ENCODE measurements around the gene NTSR1. TPM values are rescaled to one million over a fixed set of nuclear protein-coding genes. Genes with fewer than 3 reads are reported as not detected.

Gene NTSR1
- total RNA-seq, 2 experiments from 2014 or later = 0.55 to 0.56 TPM

DNA sequence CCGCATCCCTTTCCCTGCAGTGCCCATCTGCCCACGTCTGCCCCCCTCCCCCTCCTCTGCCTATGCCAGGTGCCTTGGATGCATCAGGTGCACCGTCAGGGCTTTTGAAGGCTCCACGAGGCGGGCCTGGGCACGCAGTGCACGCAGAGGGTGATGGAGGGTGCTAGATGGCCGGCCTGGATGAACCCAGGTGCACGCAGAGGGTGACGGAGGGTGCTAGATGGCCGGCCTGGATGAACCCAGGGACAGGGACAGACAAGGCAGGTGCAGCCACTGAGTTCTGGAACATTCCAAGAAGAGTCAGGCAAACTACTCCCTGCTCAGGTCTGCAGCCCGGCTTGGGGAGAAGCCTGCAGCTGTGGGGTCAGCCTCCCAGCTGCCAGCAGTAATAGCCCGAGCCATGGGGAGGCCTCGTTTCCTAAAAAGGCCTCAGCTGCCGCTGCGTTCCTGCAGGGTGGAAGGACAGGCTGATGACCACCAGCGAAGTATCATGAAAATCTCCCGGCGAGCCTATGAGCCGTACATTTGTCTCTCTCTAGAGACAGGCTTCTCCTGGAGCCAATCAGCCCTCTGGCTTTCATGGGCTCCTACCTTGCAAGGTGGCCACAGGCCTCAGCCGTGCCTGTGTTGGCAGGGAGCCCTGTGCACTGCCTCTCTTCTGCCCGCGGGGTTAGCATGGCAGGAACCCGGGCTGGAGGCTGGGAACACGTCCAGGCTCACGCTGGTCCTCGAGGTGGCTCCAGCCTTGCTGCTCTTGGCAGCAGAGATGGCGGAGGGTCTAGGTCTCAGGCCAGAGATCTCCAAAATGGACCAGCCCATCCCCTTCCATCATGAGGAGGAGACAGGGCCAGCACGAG, 29.6 kb downstream of the NTSR1 start:
- Mint-ChIP-seq H3K9me3 (no peaks in the 10 kb centered on the region), H3K4me3 (peak overlapping the region; percentile 20), H3K27me3 (no peaks in the 10 kb centered on the region), H3K27ac (peak overlapping the region; percentile 86), H3K36me3 (ENCODE audit: low read depth) (no peaks in the 10 kb centered on the region), H3K4me1 (ENCODE audit: low read depth) (peaks cover 46% of the 10 kb centered on the region)
- DNase-seq (no peak), ATAC-seq (ENCODE audit: poor library complexity) (no peak)
- intact Hi-C loops (cut with DNase I, micrococcal nuclease) = loop anchor here in 1 of 2 experiments (2.0 kb wide), 1 partner anchor 21 kb away; no protein-coding TSS in a partner anchor
- TF ChIP-seq, protein P1, sequence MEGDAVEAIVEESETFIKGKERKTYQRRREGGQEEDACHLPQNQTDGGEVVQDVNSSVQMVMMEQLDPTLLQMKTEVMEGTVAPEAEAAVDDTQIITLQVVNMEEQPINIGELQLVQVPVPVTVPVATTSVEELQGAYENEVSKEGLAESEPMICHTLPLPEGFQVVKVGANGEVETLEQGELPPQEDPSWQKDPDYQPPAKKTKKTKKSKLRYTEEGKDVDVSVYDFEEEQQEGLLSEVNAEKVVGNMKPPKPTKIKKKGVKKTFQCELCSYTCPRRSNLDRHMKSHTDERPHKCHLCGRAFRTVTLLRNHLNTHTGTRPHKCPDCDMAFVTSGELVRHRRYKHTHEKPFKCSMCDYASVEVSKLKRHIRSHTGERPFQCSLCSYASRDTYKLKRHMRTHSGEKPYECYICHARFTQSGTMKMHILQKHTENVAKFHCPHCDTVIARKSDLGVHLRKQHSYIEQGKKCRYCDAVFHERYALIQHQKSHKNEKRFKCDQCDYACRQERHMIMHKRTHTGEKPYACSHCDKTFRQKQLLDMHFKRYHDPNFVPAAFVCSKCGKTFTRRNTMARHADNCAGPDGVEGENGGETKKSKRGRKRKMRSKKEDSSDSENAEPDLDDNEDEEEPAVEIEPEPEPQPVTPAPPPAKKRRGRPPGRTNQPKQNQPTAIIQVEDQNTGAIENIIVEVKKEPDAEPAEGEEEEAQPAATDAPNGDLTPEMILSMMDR (IDR thresholded peaks at IDR 0.05) = no peak
- H3K4me3 ChIP-seq (ENCODE audit: low read length) = no peak overlapping the region
- ChIA-PET POLR2A (interaction anchor here (2.5 kb wide), 1 partner anchor 10 kb away, joined by 17 read pairs; no protein-coding TSS in a partner anchor), CTCF (interaction anchor here (3.0 kb wide), 1 partner anchor 53 kb away, joined by 11 read pairs; no protein-coding TSS in a partner anchor)
- H3K27ac ChIP-seq (ENCODE audit: low read depth in 1 of 2, low read length in 2 of 2) = no peak overlapping the region
- no peaks in the 10 kb centered on the region for H3K27me3 ChIP-seq (ENCODE audit: control insufficient read depth in 1 of 2, insufficient read depth in 2 of 2, low read length in 2 of 2)
- H3K9me3 ChIP-seq (ENCODE audit: control insufficient read depth in 1 of 2, insufficient read depth in 1 of 2, low read length in 2 of 2) = no peaks in the 10 kb centered on the region
- no peaks in the 10 kb centered on the region for H3K36me3 ChIP-seq (ENCODE audit: insufficient read depth, low read length)
- H3K4me1 ChIP-seq (ENCODE audit: insufficient read depth, low read length) = peaks cover 58% of the 10 kb centered on the region

DNA sequence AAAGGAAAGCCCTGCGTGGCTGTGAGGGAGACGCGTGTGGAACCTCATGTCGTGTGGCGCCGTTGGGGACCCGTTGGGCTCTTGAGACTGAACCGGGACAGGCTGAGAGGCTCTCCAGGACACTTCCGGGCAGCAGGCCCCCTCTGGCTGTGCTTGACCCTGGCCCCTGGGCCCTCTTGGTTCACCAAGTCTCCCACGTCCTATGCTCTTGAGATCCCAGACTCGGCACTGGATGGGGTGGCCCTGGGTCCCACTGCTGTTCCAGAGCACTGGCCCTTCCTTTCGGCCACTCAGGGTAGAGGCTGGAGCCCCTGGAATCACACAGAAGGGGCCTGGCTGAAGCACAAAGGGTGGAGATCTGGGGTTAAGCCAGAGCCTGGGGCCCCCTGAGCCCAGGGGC, 30.4 kb downstream of the NTSR1 start:
- H3K4me3 Mint-ChIP-seq = peak overlapping the region; percentile 81
- peak overlapping the region; percentile 55 for H3K4me3 ChIP-seq (ENCODE audit: low read length)
- ATAC-seq (ENCODE audit: poor library complexity) (no peak), DNase-seq (no peak)
- H3K27me3 Mint-ChIP-seq = no peaks in the 10 kb centered on the region
- CTCF ChIA-PET = interaction anchor here (1.2 to 3.0 kb wide), 2 partner anchors 53 to 97 kb away, joined by 3 to 11 read pairs; partner anchors contain the start of gene SLCO4A1
- POLR2A ChIA-PET = interaction anchor here (0.8 to 2.7 kb wide), 11 partner anchors 10 to 122 kb away, joined by 3 to 62 read pairs (median 9); partner anchors contain the start of genes MRGBP, NTSR1, OGFR and TCFL5
- H3K4me1 ChIP-seq (ENCODE audit: insufficient read depth, low read length) = peaks cover 62% of the 10 kb centered on the region
- no peaks in the 10 kb centered on the region for H3K27me3 ChIP-seq (ENCODE audit: control insufficient read depth in 1 of 2, insufficient read depth in 2 of 2, low read length in 2 of 2)
- peak overlapping the region; percentile 57 to 77 for H3K27ac ChIP-seq (ENCODE audit: low read depth in 1 of 2, low read length in 2 of 2)
- H3K9me3 ChIP-seq (ENCODE audit: control insufficient read depth in 1 of 2, insufficient read depth in 1 of 2, low read length in 2 of 2) = no peaks in the 10 kb centered on the region
- TF ChIP-seq, protein P1 (IDR thresholded peaks at IDR 0.05) = no peak
- H3K36me3 ChIP-seq (ENCODE audit: insufficient read depth, low read length) = no peaks in the 10 kb centered on the region
- peaks cover 49% of the 10 kb centered on the region for H3K4me1 Mint-ChIP-seq (ENCODE audit: low read depth)
- peak overlapping the region; percentile 86 for H3K27ac Mint-ChIP-seq
- no peaks in the 10 kb centered on the region for H3K9me3 Mint-ChIP-seq
- intact Hi-C loops (cut with DNase I, micrococcal nuclease) = loop anchor here in 1 of 2 experiments (2.0 kb wide), 1 partner anchor 22 kb away; no protein-coding TSS in a partner anchor
- no peaks in the 10 kb centered on the region for H3K36me3 Mint-ChIP-seq (ENCODE audit: low read depth)

DNA sequence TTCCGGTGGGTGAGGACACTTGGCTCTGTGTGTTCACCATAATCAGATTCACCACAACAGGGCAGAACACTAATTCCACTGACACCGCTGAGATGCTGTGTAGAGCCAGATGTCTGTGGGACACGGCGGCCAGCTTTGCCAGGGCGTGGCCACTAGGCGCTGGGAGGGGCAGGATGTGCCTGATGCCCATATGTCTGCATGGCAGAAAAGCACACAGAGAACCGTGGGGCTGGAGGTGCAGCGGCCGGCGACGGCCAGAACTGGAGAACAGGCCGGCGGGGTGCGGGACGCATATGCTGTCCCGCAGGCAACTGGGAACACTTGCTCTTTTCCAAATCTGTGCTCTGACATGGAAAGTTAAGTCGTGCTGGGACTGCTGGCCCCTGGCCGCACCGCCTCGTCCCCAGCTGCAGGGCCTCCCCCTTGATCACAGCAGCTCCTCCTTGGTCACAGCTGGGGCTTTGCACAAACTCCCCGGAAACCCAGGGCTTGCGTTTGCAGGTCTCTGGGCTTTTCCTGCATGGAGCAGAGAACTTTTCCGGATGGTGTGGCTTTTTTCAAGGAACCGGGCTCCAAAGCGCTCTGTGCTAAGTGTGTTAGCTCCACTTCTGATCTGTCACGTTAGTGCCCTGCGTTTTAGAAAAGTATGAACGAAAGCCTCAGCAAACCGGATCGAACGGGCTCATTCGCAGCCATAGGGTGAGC, 31.1 kb downstream of the NTSR1 start:
- Histone ChIP-seq H3K4me1 (ENCODE audit: insufficient read depth, low read length) (peaks cover 65% of the 10 kb centered on the region), H3K4me3 (ENCODE audit: low read length) (peak overlapping the region; percentile 55), H3K27me3 (ENCODE audit: control insufficient read depth in 1 of 2, insufficient read depth in 2 of 2, low read length in 2 of 2) (no peaks in the 10 kb centered on the region), H3K9me3 (ENCODE audit: control insufficient read depth in 1 of 2, insufficient read depth in 1 of 2, low read length in 2 of 2) (no peaks in the 10 kb centered on the region), H3K27ac (ENCODE audit: low read depth in 1 of 2, low read length in 2 of 2) (peak overlapping the region; percentile 57 to 77), H3K36me3 (ENCODE audit: insufficient read depth, low read length) (no peaks in the 10 kb centered on the region)
- peak; percentile 20 to 73 (median 48) for DNase-seq
- H3K27ac Mint-ChIP-seq = peak overlapping the region; percentile 86
- CTCF ChIA-PET = interaction anchor here (1.1 to 3.0 kb wide), 7 partner anchors 11 to 240 kb away, joined by 3 to 11 read pairs (median 6); partner anchors contain the start of gene SLCO4A1
- H3K9me3 Mint-ChIP-seq = no peaks in the 10 kb centered on the region
- intact Hi-C loops (cut with DNase I, micrococcal nuclease) = loop anchor here (1.0 to 2.0 kb wide), 6 partner anchors 23 to 89 kb away; no protein-coding TSS in a partner anchor
- H3K4me3 Mint-ChIP-seq = peak overlapping the region; percentile 81
- peaks cover 50% of the 10 kb centered on the region for H3K4me1 Mint-ChIP-seq (ENCODE audit: low read depth)
- no peaks in the 10 kb centered on the region for H3K36me3 Mint-ChIP-seq (ENCODE audit: low read depth)
- POLR2A ChIA-PET = interaction anchor here (0.6 to 2.7 kb wide), 20 partner anchors 11 to 364 kb away, joined by 3 to 62 read pairs (median 4); partner anchors contain the start of genes MRGBP, NTSR1, OGFR and TCFL5
- TF ChIP-seq, protein P1 (IDR thresholded peaks at IDR 0.05) = no peak
- ATAC-seq (ENCODE audit: poor library complexity) = peak; percentile 13
- H3K27me3 Mint-ChIP-seq = no peaks in the 10 kb centered on the region

All from CD4-positive, alpha-beta T cell (primary cell).